Activated naive CD4-positive, alpha-beta T cell treated with anti-CD3 and anti-CD28 coated beads, Interleukin-2, amount 50 U/mL, for 16 hours (primary cell): ENCODE data around the gene KIRREL3.

Source experiments
- DNase-seq: peaks from one replicate; pipeline ENCODE4 v3.0.0-alpha.2; 2020

Gene KIRREL3

DNA sequence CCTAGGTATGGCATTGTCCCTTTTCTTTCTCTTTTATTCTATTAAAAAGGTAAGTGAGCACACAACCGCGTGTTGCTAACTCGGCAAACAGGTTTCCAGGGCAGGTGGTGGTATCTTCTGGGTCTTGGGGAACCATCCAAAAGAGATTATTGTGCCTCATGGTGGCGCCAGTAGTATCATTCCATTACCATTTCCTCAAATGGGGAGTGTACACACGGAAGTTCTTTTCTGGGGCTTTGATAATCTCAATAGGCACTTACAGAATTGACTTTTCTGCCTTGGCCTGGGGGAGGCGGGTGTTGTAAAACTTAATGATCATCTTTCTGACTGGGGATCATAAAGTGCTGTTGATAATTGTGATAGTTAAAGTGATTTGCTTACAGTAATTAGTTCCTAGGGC lies 234.1 kb downstream of the KIRREL3 start:
- no peak for DNase-seq

DNA sequence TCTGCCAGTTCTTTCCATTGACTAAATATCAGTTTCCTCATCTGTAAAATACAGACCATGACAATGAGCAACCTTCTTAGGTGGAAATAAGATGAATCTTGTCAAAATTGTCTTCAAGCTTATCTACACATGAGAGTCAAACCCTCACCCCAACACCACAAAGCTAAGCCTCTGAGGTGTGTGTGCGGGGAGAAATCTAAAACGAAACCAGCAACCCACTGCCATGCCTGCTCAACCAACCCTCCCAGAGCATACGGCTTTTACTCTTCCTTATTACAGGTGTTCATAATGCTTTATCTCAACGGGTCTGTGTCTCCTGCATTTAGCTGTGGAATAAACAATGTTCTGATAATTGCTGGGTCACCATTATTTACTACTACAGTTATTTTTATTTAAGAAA lies 235.4 kb downstream of the KIRREL3 start:
- no peak for DNase-seq

DNA sequence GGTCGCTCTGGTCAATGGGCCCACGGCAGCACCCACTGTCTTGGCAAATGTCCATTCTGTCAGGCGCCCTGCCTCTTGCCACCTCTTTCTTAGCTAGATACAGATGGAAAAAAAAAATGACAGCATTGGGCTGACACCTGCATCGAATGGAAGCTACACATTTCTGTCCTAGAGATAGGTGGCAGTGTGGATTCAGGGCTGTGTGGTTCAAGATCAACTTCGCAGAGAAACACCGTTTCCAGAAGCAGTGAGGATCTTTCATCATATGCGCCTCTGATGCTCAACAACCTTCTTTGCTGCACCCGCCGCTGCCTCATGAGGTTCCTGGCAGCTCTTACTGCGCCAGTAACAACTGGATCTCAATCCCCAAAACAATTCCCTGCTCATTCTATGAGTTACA lies 236.3 kb downstream of the KIRREL3 start:
- DNase-seq, result no peak

DNA sequence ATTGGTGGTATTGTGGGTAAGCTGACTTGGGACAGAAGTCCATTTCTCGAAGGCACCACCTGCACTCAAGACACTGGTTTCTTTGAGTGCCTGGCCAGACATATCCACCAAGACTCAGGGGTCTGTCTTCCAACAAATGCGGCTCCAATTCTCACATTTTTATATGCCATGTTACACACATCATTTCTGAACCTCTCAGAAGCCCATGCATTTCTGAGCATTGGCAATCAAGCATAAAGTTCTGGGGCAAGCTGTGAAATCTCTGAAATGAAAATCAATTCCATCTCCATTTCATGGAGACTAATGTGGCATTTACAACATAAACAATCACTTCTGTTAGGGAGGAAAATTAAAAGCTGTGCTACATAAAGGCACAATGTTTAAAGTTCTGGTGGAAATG lies 243.7 kb downstream of the KIRREL3 start:
- no peak for DNase-seq

DNA sequence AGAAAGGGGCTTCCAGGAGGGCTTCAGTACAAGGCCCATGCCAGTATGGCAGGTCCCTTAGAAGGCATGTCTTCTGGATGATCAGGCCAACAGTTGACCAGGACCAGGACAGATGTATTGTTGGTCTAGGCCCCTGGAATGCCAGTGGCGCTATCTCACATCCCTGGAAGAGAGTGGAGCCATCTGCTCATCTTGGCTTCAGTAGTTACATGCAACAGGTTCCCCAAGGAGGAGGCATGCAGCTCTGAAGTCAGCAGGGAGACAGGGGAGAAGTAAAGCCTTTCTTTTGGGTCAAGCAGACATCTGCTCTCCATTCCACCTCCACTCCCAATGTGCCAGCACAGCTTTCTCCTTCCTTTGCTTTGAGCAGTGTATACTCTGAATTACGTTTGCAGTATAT lies 244.1 kb downstream of the KIRREL3 start:
- DNase-seq, result no peak

DNA sequence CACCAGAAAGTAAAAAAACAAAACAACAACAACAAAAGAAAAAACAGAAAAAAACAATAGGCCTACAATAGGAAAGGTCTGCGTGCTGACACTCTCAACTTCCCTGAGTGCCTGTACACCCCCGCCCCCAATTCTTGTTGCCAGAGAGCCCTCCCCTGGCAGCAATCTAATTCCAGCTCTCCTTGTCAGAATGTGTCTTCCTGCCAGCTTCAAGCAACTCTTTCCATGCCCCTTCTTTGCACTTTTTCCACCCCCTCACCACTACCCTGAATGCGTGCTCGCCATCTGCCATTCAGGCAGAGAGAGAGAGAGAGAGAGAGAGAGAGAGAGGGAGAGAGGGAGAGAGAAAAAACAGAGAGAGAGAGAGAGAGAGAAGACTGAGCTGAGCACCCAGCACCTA lies 245.0 kb downstream of the KIRREL3 start:
- no peak for DNase-seq

DNA sequence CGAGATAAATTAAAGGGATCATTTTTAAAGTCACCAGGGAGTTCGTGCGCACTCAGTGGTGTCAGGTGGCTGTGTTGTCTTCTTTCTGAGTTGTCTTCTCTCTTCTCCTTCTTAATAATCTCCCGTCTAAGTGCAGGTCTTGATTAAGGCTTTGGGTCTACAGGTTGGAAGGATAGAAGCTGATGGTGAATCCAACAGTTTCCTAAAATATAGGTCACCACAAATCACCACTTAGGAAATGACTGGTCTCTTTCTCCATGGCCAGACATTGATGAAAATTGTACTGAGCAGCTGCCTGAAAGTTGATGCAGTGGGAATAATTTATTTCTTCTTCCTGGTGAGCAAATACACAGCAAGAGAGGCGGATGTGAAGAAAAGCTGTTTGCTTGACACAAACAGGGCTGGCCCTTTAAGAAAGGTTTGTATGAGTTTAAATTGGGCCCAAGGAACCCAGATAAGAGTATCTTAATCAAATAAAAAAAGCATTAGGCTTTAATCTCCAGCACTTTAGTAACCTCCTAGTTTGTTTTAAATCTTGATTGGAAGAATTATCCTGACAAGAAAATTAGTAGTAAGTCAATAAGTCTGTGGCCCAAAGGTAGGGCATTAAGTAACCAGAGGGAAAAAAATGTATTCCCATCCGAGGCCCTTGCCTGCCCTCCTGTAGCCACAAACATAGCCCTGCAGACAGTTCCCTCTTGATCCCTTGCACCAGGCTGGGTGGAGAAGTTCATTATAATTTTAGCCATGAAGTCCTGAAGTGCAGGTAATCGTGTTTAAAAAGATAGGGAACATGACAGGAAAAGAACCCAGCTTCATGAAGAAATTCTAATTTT lies 245.8 kb downstream of the KIRREL3 start:
- no peak for DNase-seq

DNA sequence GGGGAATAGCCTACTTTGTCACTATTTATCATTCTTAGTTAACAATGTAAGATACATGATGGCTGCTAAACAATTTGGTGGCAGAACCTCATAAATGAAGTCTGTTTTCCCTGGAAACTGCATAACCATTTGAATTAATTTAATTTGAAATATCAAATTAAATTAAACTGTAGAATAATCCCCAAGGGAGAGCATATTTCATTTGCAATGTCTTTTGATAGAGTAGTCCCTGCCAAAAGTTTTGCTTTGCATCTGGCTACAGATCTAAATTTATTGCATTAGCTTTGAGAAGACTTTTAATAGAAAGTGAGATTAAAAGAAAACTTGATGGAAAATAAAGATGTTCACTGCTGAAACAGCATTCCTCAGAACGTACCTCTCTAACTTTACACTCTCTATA lies 246.6 kb downstream of the KIRREL3 start:
- no peak for DNase-seq

DNA sequence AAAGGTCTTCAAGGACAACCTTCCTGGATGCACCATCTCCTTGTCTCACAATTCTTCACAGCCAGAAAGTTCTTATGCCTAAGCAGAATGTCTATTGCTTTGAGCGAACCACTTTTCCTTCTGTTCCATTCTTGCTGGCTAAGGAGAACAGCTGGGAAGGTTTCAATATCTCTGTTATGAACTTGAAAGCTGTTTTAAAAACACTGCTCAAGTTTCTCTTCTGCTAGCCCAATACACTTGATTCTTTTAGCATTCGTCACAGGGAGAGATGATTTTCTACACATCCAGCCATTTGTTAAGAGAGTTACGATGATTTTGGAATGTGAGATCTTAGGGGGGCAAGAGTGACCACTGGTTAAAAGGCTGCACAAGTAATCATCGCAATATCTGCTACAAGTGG lies 249.3 kb downstream of the KIRREL3 start:
- DNase-seq, result no peak

DNA sequence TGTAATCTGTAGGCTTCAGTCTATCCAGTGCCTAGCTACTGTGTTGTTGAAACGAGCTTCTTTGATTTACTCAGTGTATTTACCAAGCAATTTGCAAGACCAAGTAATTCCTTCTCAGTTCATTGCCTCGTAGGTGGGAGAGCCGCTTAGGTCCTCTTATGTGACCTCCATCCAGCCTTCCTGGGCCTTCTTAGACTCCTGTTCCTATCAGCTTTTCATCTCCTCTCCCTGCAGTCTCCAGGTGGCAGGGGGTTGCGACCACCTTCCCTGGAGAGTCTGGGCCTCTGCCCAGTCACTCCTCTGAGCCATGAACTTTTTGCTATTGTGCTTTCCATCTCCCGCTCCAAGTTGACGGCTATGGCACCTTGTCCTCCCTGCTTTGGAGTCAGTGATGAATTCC lies 251.8 kb downstream of the KIRREL3 start:
- no peak for DNase-seq

DNA sequence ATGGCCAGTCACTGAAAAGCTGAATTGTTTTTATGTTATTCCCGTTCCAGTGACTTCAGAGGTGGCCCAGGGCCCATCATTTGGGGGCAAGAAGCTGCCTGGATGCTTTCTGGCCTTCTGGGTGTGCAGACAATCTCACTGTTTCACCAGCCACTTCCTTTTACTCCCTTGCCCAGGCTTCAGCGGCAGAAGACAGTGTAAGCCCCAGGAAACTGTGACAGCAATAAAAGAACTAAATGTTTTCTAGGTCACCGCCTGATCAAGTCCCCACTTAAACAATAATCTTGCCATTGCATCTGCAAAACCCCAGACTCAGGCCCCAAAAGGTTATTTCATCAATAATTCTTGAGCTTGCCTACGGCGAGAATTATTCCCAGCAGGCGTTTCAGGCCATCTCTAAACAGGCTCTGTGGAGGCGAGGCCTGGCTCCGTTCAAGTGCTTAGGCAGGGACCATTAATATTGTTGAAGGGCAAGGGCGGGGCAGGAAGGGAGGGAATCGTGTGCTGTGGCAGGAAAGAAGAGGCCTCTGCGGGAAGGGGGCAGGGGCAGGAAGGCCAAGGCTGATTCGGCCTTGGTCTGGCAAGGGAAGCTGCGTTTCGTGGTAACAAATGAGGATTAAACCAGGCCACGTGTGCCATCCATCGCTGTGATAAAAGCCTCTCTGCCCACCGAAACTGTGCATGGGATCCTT lies 252.3 kb downstream of the KIRREL3 start:
- no peak for DNase-seq

DNA sequence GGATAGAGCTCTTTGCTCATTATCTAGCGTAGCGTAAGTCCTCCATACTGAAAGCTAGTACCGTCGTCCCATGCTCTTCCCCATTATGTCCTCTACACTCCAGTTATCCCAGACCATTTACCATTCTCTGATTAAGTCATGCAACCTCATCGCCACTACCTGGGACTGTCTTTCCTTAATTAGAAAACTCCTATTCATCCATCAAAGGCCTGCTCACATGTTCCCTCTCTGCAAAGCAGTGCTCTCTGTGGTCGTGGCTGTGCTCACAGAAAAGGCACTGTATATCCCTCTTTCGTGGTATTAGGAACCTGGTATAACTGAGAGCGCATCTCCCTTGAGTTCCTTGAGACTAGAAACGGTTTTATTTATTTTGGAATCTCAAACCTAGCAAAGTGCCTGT lies 253.3 kb downstream of the KIRREL3 start:
- DNase-seq, result no peak

DNA sequence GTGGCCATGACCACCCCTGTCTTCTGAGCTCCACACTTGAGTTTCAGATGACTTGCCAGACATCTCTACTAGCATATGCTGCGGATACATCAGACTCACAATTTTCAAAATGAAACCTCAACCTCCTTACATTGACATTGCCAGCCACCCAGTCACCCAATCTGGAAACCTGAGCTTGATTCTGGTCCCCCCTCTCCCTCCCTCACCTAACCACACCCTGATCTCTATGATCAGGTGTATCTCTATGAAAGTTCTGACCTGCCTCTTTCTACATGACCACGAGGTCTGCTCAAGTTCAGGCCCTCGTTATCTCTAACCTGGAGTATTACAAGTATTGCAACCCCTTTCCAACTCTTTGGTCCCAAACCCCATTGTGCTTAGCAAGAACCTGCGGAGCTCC lies 254.1 kb downstream of the KIRREL3 start:
- no peak for DNase-seq

DNA sequence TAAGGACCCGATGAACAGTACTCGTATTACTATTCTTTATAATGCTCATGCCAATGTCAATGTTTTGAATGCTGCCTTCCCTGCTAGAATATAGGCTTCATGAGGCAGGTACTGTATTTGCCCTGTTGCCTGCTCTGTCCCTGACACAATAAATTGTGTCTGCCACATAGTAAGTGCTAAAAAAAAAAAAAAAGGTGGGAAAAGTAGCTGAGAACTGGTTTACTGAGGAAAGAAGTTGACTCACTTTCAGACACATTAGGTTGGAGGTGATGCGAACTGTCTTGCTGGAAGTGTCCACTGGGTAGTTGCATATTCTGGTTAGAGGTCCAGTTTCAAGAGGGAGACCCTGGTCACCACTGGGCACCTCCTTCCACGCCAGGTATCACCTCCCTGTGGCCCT lies 255.9 kb downstream of the KIRREL3 start:
- no peak for DNase-seq

DNA sequence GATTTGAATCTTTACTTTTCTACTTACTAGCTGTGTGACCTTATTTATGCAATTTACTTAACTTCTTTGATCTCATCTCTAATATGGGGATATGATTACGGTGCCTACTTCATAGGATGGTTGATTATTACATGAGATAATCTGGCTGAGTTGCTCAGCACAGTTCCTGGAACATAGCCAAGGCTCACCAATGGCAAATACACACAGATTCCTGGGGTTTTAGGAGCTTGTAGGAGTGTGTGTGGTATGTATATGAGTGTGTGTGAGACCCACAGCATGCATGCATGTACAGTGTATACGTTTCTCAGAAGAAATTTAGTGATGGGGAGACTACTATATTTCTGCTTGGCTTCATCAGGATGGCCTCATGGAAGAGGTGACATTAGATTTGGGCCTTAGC lies 256.9 kb downstream of the KIRREL3 start:
- DNase-seq, result no peak

DNA sequence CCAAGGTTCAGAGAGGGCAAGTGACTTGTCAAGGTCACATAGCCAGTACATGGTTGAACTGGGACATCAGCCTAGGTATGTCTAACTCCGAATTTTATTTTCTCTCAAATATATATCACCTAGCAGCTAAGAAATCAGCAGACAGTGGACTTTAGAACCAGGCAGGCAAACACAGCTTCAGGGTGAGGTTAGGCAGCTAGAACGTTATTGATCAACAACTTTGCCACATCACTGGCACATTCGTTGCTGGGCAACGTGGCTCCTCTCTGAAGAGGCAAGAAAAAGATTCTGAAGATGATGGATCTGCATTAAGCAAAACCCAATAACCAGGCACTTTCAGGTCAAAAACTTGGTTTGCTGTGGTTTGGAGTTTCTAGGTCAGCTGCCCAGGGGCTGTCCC lies 258.0 kb downstream of the KIRREL3 start:
- no peak for DNase-seq

DNA sequence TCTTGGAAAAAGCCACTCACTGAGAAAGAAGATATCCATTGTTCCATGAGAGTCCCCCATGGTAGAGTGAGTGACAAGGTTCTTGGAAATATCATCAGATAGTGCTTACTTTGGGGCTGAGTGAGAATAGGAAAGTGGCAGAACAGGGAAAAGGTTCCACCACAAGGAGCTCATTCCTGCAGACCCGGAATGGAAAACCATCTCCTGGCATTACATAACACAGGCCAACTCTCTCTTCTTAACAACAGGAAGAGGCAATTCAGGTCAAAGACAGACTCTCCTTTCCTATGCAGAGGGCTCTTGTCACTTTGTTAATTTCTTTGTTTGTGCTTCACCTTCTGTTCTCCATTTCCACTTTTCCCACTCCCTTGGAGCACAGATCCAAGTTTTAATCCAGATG lies 259.7 kb downstream of the KIRREL3 start:
- no peak for DNase-seq

DNA sequence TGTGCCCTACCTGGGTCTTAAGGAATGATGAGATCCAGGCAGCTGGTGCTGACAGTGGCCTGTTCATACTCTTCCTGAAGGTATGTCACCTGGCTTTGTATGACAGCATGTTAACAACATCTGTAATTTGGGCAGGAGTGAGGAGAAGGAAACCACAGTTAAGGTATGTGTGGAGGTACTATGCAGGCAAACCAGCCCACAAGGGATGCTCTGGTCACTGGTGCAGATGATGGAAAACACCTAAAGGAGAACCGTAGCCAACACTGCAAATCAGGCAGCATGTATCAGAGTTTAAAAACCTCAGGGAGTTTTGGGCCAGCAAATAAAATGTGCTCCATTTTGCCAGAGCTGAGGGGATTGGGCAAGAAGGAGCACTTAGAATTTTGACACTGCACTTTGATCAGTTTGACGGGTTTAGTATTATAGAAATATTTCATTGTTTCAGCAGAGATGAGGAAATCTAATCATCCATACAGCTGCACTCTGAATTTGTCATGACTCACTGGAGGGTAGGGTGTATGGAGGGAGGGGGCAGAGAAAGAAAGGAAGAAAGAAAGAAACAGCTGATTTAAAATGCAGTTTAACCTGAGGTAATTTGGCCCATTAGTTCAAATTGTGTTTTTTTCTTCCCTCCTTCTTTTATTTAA lies 260.9 kb downstream of the KIRREL3 start:
- DNase-seq, result no peak

DNA sequence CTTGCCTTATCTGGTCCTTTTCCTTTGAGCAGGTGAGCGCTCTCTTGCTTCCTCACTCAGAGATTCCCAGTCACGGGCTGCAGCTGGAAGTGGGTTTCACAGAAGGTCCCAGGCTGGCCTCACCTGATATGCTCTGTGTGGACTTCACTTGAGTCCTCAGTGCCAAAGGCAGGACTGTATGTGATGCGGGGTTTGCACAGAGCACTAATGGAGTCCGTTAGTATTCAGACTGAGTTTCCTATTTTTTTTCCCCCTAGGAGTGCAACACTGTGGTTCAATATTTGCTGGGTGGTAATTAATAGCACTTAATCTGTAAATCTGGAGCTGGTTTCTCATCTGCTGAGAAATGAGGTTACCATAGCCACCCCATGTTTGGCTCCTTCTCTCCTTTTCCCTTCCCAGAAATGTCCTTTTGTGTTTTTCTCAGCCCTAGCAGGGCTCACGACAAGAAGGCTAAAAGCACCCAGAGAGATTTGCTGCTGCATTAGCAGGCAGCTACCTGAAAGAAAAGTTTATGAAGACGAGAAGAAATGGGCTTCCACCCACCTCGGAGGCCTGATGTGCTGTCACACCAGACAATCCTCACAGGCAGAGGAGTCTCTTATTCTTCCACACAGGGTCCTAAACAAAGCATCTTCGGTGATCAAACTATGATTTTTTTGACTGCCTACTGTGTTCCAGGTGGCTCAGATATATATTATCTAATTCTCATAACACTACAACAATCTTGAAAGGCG lies 262.1 kb downstream of the KIRREL3 start:
- DNase-seq, result no peak

DNA sequence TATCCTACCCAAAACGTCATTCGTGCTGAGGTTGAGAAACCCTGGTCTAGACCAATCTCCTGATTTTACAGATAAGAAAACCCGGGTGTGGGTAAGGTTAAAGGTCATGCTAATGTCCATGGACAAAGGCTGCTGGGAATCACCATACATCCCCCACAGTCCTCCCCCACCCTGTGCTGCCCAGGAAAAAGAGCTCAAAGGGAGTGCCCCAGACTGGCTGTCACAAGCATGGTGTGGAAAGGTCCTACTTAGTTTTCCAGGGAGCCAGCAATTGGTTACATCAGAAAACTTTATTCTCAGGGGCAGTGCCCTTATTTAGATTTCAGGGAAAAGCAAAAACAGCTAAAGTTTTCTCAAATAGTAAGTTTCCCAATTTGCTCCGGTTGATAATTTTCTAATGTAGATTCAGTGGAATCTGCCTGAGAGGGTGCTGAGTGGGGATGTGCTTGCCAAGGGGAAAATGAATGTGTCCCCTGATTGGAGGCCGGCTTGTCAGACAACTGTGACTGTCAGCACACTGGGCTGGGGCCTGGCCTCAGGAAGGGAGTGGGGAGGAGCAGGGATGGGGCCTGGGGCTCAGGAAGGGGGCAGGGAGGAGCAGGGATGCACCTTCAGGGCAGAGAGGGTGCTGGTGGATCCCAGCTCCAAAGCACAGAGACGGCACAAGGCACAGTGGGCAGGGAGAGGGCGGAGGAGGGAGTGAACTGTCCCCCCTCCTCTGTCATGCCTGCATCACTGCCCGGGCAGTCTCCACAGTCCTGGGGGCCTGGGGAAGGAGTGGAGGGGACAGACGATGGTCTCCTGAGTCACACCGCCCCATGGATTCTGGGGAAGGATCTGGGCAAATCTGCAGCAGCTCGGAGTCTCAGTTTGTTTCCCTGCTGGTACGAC lies 263.6 kb downstream of the KIRREL3 start:
- DNase-seq, result no peak

DNA sequence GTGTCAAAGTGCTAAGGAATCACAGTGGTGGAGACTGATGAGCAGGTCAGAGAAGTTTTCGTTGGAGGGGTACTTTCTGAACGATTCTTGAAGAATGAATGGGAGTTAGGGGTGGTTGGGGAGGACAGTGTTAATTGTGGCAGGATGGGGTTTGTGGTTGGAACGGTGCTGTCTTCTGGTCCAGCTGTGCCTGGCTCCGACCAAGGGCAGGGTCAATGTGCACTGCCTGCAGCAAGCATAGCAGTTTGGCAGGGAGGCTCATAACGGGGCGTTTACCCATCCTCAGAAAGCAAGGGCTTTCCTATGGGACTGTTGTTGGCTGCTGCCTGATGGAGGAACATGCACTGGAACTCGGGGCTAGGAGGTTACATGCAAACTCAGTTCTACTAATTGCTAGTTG lies 265.8 kb downstream of the KIRREL3 start:
- DNase-seq, result no peak

DNA sequence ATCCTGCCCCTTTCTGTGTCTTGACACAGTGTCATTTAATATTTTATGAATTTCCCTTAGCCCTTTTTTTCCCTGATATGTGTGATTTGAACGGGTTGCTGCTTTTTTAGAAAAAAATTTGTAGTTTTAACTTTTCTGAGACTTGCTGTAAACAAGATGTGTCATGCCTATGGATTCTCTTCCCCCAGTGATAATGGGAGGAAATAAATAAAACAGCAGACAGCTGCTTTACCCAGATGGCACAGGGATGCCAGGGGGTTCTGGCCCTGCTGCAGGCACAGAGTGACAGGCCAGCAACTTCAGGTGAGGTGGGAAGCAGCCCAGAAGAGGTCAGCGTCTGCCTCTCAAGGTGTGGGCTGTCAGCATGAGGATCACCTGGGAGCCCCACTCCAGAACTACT lies 266.9 kb downstream of the KIRREL3 start:
- no peak for DNase-seq
